Activated CD4-positive, alpha-beta T cell treated with anti-CD3 and anti-CD28 coated beads, Interleukin-2, amount 10 ng/mL, durations not matched to agents 7 days and 5 days (primary cell): ENCODE data around the gene ACTR1B. TPM values are rescaled to one million over a fixed set of nuclear protein-coding genes. Genes with fewer than 3 reads are reported as not detected.
A peak's percentile ranks its signal among the peaks of the same experiment; 100 is the strongest.
"Not testable (repeated sequence)": the region's sequence is repeated elsewhere in the genome, so short reads cannot be mapped to it uniquely, and the experiment has no call there.

Experiments
- CTCF ChIA-PET: fragments of 350-600 bp; sonication (Branson Sonifier 250); formaldehyde crosslinking; loops from one replicate; lab custom pipeline; 2021; ENCODE audit warnings: antibody characterized with exemption; lab: Charles Lee
- POLR2A ChIA-PET: fragments of 350-600 bp; sonication (Branson Sonifier 250); formaldehyde crosslinking; loops from one replicate; lab custom pipeline; 2021; ENCODE audit warnings: antibody characterized with exemption; lab: Charles Lee
- DNase-seq: peaks from one replicate; pipeline ENCODE4 v3.0.0-alpha.2; 2020
- H3K27ac Mint-ChIP-seq: one replicate; pipeline ENCODE4 v1.8.0; 2021; ENCODE audit warnings: mild to moderate bottlenecking, moderate library complexity, mixed read lengths
- H3K27me3 Mint-ChIP-seq: one replicate; pipeline ENCODE4 v1.8.0; 2021; ENCODE audit warnings: mixed read lengths
- H3K36me3 Mint-ChIP-seq: one replicate; pipeline ENCODE4 v1.8.0; 2021; ENCODE audit warnings: low read depth, mixed read lengths
- H3K4me1 Mint-ChIP-seq: one replicate; pipeline ENCODE4 v1.8.0; 2021; ENCODE audit warnings: mixed read lengths
- H3K4me3 Mint-ChIP-seq: one replicate; pipeline ENCODE4 v1.8.0; 2021; ENCODE audit warnings: mild to moderate bottlenecking, moderate library complexity, mixed read lengths
- H3K9me3 Mint-ChIP-seq: one replicate; pipeline ENCODE4 v1.8.0; 2021; ENCODE audit warnings: mixed read lengths
- total RNA-seq, 2 experiments: library from RNA; stranded (reverse); gene quantifications; one replicate each; pipeline ENCODE4 v1.2.3, GENCODE V29; 2021

ACTR1B gene
- 10 to 100 TPM; 62.9 to 68.3 TPM for total RNA-seq

DNA sequence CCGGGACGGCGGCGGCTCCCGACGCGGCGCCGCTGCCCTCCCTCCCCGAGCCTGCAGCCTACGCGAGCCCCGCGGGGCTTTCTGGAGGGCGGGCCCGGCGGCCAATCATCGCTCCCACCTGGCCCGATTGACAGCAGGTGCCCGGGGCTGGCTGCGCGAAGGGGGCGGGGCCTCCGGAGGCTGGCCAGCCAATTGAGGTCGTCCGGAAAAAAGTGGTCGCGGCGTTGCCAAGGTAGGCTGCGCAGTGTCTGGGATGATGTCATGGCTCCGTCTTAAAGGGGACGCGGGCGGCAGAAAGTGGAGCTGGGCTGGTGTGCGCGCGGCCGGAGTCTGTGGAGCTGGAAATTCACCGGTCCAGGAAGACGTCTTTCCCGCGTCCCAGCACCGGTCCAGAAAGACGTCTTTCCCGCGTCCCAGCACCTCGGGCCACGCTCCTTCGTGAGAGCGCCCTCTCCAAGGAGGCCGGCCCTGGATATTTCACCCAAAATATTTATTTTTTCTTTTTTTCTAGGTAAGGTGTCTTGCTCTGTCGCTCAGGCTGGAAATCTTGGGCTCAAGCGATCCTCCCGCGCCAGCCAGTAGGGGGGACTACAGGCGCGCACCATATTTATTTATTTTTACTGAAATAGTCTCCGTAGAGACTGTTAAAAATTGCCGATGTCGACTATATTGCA is at the start of gene ACTR1B:
ACTR1B (minus strand) TSS at position 83 of the 674 bp plus-strand sequence. CDS start 154 bp downstream, outside the sequence.
- Mint-ChIP-seq H3K9me3 (no peaks in the 10 kb centered on the region), H3K27me3 (no peaks in the 10 kb centered on the region), H3K4me3 (peak within 1 kb of the TSS; percentile 95), H3K36me3 (peaks cover 12% of the 10 kb centered on the region), H3K4me1 (peaks cover 29% of the 10 kb centered on the region), H3K27ac (peak within 1 kb of the TSS; percentile 96)
- ChIA-PET POLR2A (interaction anchor here (1.3 to 2.2 kb wide), 4 partner anchors 12 to 73 kb away, joined by 4 to 9 read pairs (median 7); partner anchors contain the start of gene COX5B), CTCF (interaction anchor here (0.8 to 7.6 kb wide), 11 partner anchors 9 to 799 kb away, joined by 3 to 75 read pairs (median 6); partner anchors contain the start of gene COX5B)
- peak; percentile 97 for DNase-seq

- ChIA-PET CTCF (interaction anchor here (0.6 to 12.5 kb wide), 9 partner anchors 11 to 938 kb away, joined by 3 to 101 read pairs (median 3); no protein-coding TSS in a partner anchor), POLR2A (interaction anchor here (1.0 to 1.4 kb wide), 2 partner anchors 30 to 122 kb away, joined by 3 to 5 read pairs; no protein-coding TSS in a partner anchor)
- Mint-ChIP-seq H3K27me3 (no peaks in the 10 kb centered on the region), H3K36me3 (peaks cover 42% of the 10 kb centered on the region), H3K27ac (peak overlapping the region; percentile 99), H3K4me3 (peak overlapping the region; percentile 95), H3K4me1 (peaks cover 69% of the 10 kb centered on the region), H3K9me3 (no peaks in the 10 kb centered on the region)
- peak; percentile 29 for DNase-seq
These were observed 49.0 kb upstream of the ACTR1B start for GRCh38 chr2:97712693-97713295.

- ChIA-PET POLR2A (interaction anchor here (1.4 kb wide), 1 partner anchor 30 kb away, joined by 5 read pairs; no protein-coding TSS in a partner anchor), CTCF (interaction anchor here (0.6 to 12.5 kb wide), 6 partner anchors 14 to 939 kb away, joined by 3 to 101 read pairs (median 5); no protein-coding TSS in a partner anchor)
- Mint-ChIP-seq H3K36me3 (peaks cover 36% of the 10 kb centered on the region), H3K27ac (peak overlapping the region; percentile 99), H3K4me3 (peak overlapping the region; percentile 95), H3K4me1 (peaks cover 62% of the 10 kb centered on the region)
- H3K27me3 Mint-ChIP-seq, DNase-seq, H3K9me3 Mint-ChIP-seq: not testable (repeated sequence)
These were observed 48.3 kb upstream of the ACTR1B start for GRCh38 chr2:97712175-97712574.

DNA sequence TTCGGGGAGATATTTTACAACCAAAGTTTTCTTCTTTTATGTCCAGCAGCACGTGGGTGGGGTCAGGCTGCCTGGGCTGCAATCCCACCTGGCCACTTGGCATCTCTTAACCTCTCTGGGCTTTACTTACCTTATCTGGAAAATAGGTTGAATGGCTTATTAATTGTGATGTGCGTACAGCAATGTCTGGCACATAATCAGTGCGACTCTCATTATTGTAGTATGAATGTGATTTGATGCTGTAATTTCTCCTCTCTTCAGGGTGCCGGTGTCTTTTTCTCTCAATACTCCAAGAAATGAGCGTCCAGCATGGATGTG is 47.5 kb upstream of the ACTR1B start:
- H3K4me1 Mint-ChIP-seq, result peaks cover 54% of the 10 kb centered on the region
- no peaks in the 10 kb centered on the region for H3K9me3 Mint-ChIP-seq
- H3K36me3 Mint-ChIP-seq, result peaks cover 30% of the 10 kb centered on the region
- DNase-seq, result no peak
- no peaks in the 10 kb centered on the region for H3K27me3 Mint-ChIP-seq
- ChIA-PET POLR2A (no interaction called here), CTCF (interaction anchor here (1.9 to 12.5 kb wide), 3 partner anchors 13 to 30 kb away, joined by 5 to 101 read pairs (median 5); no protein-coding TSS in a partner anchor)
- H3K27ac Mint-ChIP-seq, result no peak overlapping the region
- peak overlapping the region; percentile 6 for H3K4me3 Mint-ChIP-seq

GRCh38 chr2:97708608-97709007 is 44.8 kb upstream of the ACTR1B start:
- Mint-ChIP-seq H3K9me3 (no peaks in the 10 kb centered on the region), H3K4me3 (no peak overlapping the region), H3K27me3 (no peaks in the 10 kb centered on the region), H3K27ac (no peak overlapping the region), H3K4me1 (peaks cover 36% of the 10 kb centered on the region), H3K36me3 (peaks cover 4% of the 10 kb centered on the region)
- POLR2A ChIA-PET, result no interaction called here
- no peak for DNase-seq
- CTCF ChIA-PET, result interaction anchor here (0.7 to 12.5 kb wide), 10 partner anchors 8 to 118 kb away, joined by 3 to 101 read pairs (median 4); no protein-coding TSS in a partner anchor

DNA sequence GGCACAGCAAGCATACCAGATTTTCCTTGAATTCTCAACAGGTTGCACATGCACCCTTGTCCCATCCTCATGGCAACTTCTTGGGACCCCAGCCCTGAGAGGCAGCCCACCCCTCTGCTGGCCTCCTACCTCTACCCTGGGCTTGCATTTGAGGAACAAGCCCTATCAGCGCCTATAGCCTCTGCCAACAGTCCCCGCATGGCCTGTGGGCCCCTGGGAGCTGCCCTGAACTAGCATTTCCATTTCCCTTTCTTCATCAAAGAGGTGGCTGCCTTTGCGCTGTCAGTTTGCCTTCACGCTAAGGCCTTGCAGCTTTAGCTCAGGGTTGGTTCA is 44.2 kb upstream of the ACTR1B start:
- ChIA-PET CTCF (interaction anchor here (1.0 to 12.5 kb wide), 7 partner anchors 9 to 117 kb away, joined by 3 to 101 read pairs (median 5); partner anchors contain the start of gene COX5B), POLR2A (no interaction called here)
- Mint-ChIP-seq H3K9me3 (no peaks in the 10 kb centered on the region), H3K4me3 (no peak overlapping the region), H3K4me1 (peaks cover 31% of the 10 kb centered on the region), H3K27me3 (peaks cover 1% of the 10 kb centered on the region), H3K36me3 (peaks cover 2% of the 10 kb centered on the region), H3K27ac (no peak overlapping the region)
- DNase-seq, result no peak

DNA sequence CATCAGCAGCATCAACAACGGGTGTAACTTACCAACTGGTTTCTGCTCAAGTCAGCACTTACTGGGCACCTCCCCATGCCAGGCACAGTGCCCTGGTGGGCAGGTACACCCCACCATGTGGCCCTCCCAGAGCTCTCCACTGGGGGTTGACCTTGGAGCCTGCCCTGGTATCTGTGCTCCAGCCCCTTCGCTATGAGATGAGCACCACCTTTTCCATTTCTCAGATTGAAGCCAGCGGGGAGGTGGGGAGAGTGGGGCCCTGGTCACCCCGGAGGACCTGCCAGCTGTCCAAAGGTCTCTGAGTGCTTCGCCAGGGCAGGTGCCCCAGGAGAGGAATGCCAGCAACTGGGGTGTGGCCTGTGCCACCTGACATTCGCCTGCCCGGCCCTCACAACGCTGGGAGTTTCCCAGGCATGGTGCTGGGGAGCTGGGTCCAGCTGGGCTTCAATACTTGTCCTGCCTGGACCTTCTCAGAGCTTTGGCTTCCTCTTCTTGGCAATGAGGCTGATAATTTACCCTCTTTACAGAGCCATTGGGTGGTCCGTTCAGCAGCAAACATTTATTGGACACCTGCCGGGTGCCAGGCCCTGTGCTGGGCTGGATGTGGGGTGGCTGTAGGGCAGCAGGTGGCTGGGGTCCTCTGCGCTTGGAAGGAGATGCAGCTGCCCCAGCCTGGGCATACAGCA is 43.7 kb upstream of the ACTR1B start:
- DNase-seq, result no peak
- peaks cover 27% of the 10 kb centered on the region for H3K4me1 Mint-ChIP-seq
- no peak overlapping the region for H3K27ac Mint-ChIP-seq
- no peaks in the 10 kb centered on the region for H3K9me3 Mint-ChIP-seq
- H3K36me3 Mint-ChIP-seq, result peaks cover 2% of the 10 kb centered on the region
- POLR2A ChIA-PET, result no interaction called here
- H3K27me3 Mint-ChIP-seq, result peaks cover 2% of the 10 kb centered on the region
- H3K4me3 Mint-ChIP-seq, result no peak overlapping the region
- CTCF ChIA-PET, result interaction anchor here (0.6 to 12.5 kb wide), 10 partner anchors 9 to 678 kb away, joined by 3 to 101 read pairs (median 5); partner anchors contain the start of gene COX5B

DNA sequence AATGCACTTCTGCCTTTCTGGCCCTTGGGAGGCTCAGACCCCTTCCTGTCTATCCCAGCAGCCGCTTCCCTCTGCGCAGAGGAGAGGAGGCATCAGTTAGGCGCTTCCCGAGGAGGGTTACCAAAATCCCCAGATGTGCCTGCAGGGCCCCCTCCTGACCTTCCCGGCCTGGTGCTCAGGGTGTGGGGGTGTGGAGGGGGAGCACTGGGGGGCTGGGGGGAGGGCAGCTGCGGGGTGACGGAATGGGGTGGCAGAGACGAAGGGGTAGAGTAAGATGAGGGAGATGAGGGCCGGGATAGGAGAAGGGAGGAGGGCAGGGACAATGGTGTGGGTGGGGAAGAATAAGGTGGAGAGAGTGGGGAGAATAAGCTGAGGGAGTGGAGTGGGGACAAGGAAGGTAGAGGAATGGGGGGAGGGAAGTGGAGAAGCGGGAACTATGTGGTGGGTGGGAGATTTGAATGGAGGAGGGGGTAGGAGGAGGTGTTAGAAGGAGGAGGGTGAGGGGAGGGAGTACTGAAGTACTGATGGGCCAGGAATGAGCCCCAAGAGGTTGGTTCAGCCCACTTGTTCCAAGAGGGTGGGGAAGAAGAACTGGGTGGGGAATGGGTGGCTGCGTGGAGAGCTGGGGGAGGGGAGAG is 43.0 kb upstream of the ACTR1B start:
- ChIA-PET CTCF (interaction anchor here (1.0 to 12.5 kb wide), 6 partner anchors 9 to 678 kb away, joined by 3 to 101 read pairs (median 6); partner anchors contain the start of gene COX5B), POLR2A (no interaction called here)
- Mint-ChIP-seq H3K27ac (no peak overlapping the region), H3K9me3 (no peaks in the 10 kb centered on the region), H3K27me3 (peaks cover 2% of the 10 kb centered on the region), H3K4me3 (no peak overlapping the region), H3K36me3 (peaks cover 2% of the 10 kb centered on the region), H3K4me1 (peaks cover 20% of the 10 kb centered on the region)
- DNase-seq, result no peak

DNA sequence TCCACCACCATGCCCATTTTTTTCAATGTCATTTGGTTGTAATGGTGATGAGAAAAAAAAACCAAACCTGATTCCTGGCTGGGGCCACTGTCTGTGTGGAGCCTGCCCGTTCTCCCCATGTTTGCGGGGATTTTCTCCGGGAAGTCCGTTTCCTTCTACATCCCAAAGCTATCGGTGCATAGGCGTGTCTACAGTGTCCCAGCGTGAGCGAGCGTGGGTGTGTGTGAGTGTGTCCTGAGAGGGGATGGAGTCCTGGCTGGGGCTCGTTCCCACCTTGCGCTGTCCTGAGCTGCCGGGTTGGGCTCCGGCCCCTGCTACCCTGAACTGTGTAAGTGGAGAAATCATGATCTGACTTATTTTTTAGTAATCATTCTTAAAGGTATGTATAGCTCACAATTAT is 42.3 kb upstream of the ACTR1B start:
- ChIA-PET POLR2A (no interaction called here), CTCF (interaction anchor here (1.9 to 12.5 kb wide), 3 partner anchors 8 to 679 kb away, joined by 6 to 101 read pairs (median 7); no protein-coding TSS in a partner anchor)
- DNase-seq, result no peak
- Mint-ChIP-seq H3K27me3 (peaks cover 2% of the 10 kb centered on the region), H3K9me3 (no peaks in the 10 kb centered on the region), H3K36me3 (peaks cover 2% of the 10 kb centered on the region), H3K4me1 (peaks cover 13% of the 10 kb centered on the region), H3K27ac (no peak overlapping the region), H3K4me3 (no peak overlapping the region)

GRCh38 chr2:97704989-97705388 is 41.1 kb upstream of the ACTR1B start:
- H3K9me3 Mint-ChIP-seq, result no peaks in the 10 kb centered on the region
- H3K27ac Mint-ChIP-seq, result no peak overlapping the region
- CTCF ChIA-PET, result interaction anchor here (0.8 kb wide), 1 partner anchor 8 kb away, joined by 3 read pairs; no protein-coding TSS in a partner anchor
- no peak for DNase-seq
- H3K36me3 Mint-ChIP-seq, result peaks cover under 1% of the 10 kb centered on the region
- H3K4me1 Mint-ChIP-seq, result peaks cover 7% of the 10 kb centered on the region
- peaks cover 4% of the 10 kb centered on the region for H3K27me3 Mint-ChIP-seq
- POLR2A ChIA-PET, result no interaction called here
- H3K4me3 Mint-ChIP-seq, result no peak overlapping the region

DNA sequence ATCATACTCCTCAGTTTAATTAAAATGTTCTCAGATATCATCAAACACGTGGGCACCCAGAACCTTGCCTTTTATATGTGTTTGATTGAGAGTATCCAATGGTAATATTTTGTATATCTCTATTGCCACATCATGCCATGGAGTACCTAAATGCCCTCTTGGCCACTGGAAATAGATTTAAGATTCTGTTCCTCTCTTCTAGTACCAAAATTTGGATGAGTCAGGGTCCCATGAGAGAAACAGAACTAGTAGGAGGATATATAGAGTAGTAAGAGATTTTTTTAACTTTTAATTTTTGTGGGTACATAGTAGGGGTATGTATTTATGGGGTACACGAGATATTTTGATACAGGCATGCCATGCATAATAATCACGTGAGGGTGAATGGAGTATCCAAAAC is 39.9 kb upstream of the ACTR1B start:
- Mint-ChIP-seq H3K27ac (no peak overlapping the region), H3K4me1 (peaks cover 4% of the 10 kb centered on the region), H3K36me3 (no peaks in the 10 kb centered on the region), H3K27me3 (peaks cover 4% of the 10 kb centered on the region), H3K4me3 (no peak overlapping the region), H3K9me3 (no peaks in the 10 kb centered on the region)
- DNase-seq, result no peak
- POLR2A ChIA-PET, result no interaction called here
- CTCF ChIA-PET, result no interaction called here
